HEK293 (cell line): Measurements from ENCODE around the gene COMMD4.
A peak's percentile ranks its signal among the peaks of the same experiment; 100 is the strongest.

Experiments used
- BCL11A ChIP-seq: fragments of 450-650 bp; formaldehyde crosslinking; IDR thresholded peaks from 2 replicates; pipeline ENCODE4 v1.5.1; 2016; ENCODE audit warnings: low read depth, missing biosample characterization, missing genetic modification characterization
- KLF16 ChIP-seq: fragments of 450-650 bp; formaldehyde crosslinking; IDR thresholded peaks from 2 replicates; pipeline ENCODE4 v1.5.1; 2017; ENCODE audit warnings: missing biosample characterization, missing genetic modification characterization
- SCRT1 ChIP-seq: fragments of 450-650 bp; formaldehyde crosslinking; IDR thresholded peaks from 2 replicates; pipeline ENCODE4 v1.5.1; 2016; ENCODE audit warnings: missing biosample characterization, missing genetic modification characterization, borderline replicate concordance
- TCF7L2 ChIP-seq: IDR thresholded peaks from 2 replicates; pipeline ENCODE4 v1.6.1; 2011; ENCODE audit warnings: low read depth, mild to moderate bottlenecking, inconsistent platforms, low read length, moderate library complexity, borderline replicate concordance
- WT1 ChIP-seq: fragments of 450-650 bp; formaldehyde crosslinking; IDR thresholded peaks from 2 replicates; pipeline ENCODE4 v1.5.1; 2016; ENCODE audit warnings: missing biosample characterization, missing genetic modification characterization
- ZFP3 ChIP-seq: fragments of 450-650 bp; formaldehyde crosslinking; IDR thresholded peaks from 2 replicates; pipeline ENCODE4 v1.5.1; 2016; ENCODE audit warnings: low read depth, missing biosample characterization, missing genetic modification characterization
- ZFP41 ChIP-seq: fragments of 450-650 bp; formaldehyde crosslinking; IDR thresholded peaks from 2 replicates; pipeline ENCODE4 v1.5.1; 2016; ENCODE audit warnings: missing biosample characterization, missing genetic modification characterization, borderline replicate concordance
- ZNF175 ChIP-seq: fragments of 450-650 bp; formaldehyde crosslinking; IDR thresholded peaks from 2 replicates; pipeline ENCODE4 v1.5.1; 2016; ENCODE audit warnings: missing biosample characterization, missing genetic modification characterization
- ZNF18 ChIP-seq: fragments of 450-650 bp; formaldehyde crosslinking; IDR thresholded peaks from 2 replicates; pipeline ENCODE4 v1.5.1; 2016; ENCODE audit warnings: missing biosample characterization, missing genetic modification characterization
- ZNF24 ChIP-seq: fragments of 450-650 bp; formaldehyde crosslinking; IDR thresholded peaks from 2 replicates; pipeline ENCODE4 v1.5.1; 2016; ENCODE audit warnings: missing biosample characterization, missing genetic modification characterization
- ZNF26 ChIP-seq: fragments of 450-650 bp; formaldehyde crosslinking; IDR thresholded peaks from 2 replicates; pipeline ENCODE4 v1.5.1; 2016; ENCODE audit warnings: missing biosample characterization, missing genetic modification characterization
- ZNF37A ChIP-seq: fragments of 450-650 bp; IDR thresholded peaks from 2 replicates; pipeline ENCODE4 v1.5.1; 2018; ENCODE audit warnings: missing biosample characterization, missing genetic modification characterization
- ZNF426 ChIP-seq: fragments of 450-650 bp; formaldehyde crosslinking; IDR thresholded peaks from 2 replicates; pipeline ENCODE4 v1.5.1; 2017; ENCODE audit warnings: missing biosample characterization, missing genetic modification characterization, mild to moderate bottlenecking, inconsistent platforms, moderate library complexity
- ZNF513 ChIP-seq: fragments of 450-650 bp; IDR thresholded peaks from 2 replicates; pipeline ENCODE4 v1.5.1; 2018; ENCODE audit warnings: missing biosample characterization, missing genetic modification characterization
- ZNF514 ChIP-seq: fragments of 450-650 bp; formaldehyde crosslinking; IDR thresholded peaks from 2 replicates; pipeline ENCODE4 v1.5.1; 2016; ENCODE audit warnings: missing biosample characterization, missing genetic modification characterization
- ZNF560 ChIP-seq: fragments of 450-650 bp; formaldehyde crosslinking; IDR thresholded peaks from 2 replicates; pipeline ENCODE4 v1.5.1; 2017; ENCODE audit warnings: missing biosample characterization, missing genetic modification characterization, borderline replicate concordance
- ZNF561 ChIP-seq: fragments of 450-650 bp; IDR thresholded peaks from 2 replicates; pipeline ENCODE4 v1.5.1; 2018; ENCODE audit warnings: missing biosample characterization, missing genetic modification characterization, borderline replicate concordance
- ZNF600 ChIP-seq: fragments of 450-650 bp; formaldehyde crosslinking; IDR thresholded peaks from 2 replicates; pipeline ENCODE4 v1.5.1; 2016; ENCODE audit warnings: missing biosample characterization, missing genetic modification characterization
- ZNF621 ChIP-seq: fragments of 450-650 bp; formaldehyde crosslinking; IDR thresholded peaks from 2 replicates; pipeline ENCODE4 v1.5.1; 2017; ENCODE audit warnings: missing biosample characterization, missing genetic modification characterization
- ZNF664 ChIP-seq: fragments of 450-650 bp; formaldehyde crosslinking; IDR thresholded peaks from 2 replicates; pipeline ENCODE4 v1.5.1; 2016; ENCODE audit warnings: missing biosample characterization, missing genetic modification characterization
- ZNF707 ChIP-seq: fragments of 450-650 bp; formaldehyde crosslinking; IDR thresholded peaks from 2 replicates; pipeline ENCODE4 v1.5.1; 2016; ENCODE audit warnings: missing biosample characterization, missing genetic modification characterization
- ZNF76 ChIP-seq: fragments of 450-650 bp; formaldehyde crosslinking; IDR thresholded peaks from 2 replicates; pipeline ENCODE4; 2016; ENCODE audit warnings: low read depth, missing biosample characterization, missing genetic modification characterization, borderline replicate concordance
- ZNF768 ChIP-seq: fragments of 450-650 bp; formaldehyde crosslinking; IDR thresholded peaks from 2 replicates; pipeline ENCODE4 v1.5.1; 2018; ENCODE audit warnings: missing biosample characterization, mild to moderate bottlenecking, missing genetic modification characterization
- ZSCAN30 ChIP-seq: fragments of 450-650 bp; IDR thresholded peaks from 2 replicates; pipeline ENCODE4 v1.5.1; 2018; ENCODE audit warnings: missing biosample characterization, mild to moderate bottlenecking, missing genetic modification characterization, moderate library complexity
- TF ChIP-seq, protein P1 (sequence below): fragments of 450-650 bp; formaldehyde crosslinking; IDR thresholded peaks from 2 replicates; pipeline ENCODE4 v1.5.1; 2016; ENCODE audit warnings: missing biosample characterization, missing genetic modification characterization, borderline replicate concordance
- TF ChIP-seq, protein P2 (sequence below): fragments of 450-650 bp; formaldehyde crosslinking; IDR thresholded peaks from 2 replicates; pipeline ENCODE4 v1.5.1; 2017; ENCODE audit warnings: missing biosample characterization, missing genetic modification characterization
- TF ChIP-seq, protein P3 (sequence below): fragments of 450-650 bp; formaldehyde crosslinking; IDR thresholded peaks from 2 replicates; pipeline ENCODE4 v1.5.1; 2017; ENCODE audit warnings: missing biosample characterization, missing genetic modification characterization

COMMD4 gene

GRCh38 chr15:75367913-75368688 lies 32.2 kb downstream of the COMMD4 start, which contains the start of gene MAN2C1 (continued):
- TF ChIP-seq, protein P1, sequence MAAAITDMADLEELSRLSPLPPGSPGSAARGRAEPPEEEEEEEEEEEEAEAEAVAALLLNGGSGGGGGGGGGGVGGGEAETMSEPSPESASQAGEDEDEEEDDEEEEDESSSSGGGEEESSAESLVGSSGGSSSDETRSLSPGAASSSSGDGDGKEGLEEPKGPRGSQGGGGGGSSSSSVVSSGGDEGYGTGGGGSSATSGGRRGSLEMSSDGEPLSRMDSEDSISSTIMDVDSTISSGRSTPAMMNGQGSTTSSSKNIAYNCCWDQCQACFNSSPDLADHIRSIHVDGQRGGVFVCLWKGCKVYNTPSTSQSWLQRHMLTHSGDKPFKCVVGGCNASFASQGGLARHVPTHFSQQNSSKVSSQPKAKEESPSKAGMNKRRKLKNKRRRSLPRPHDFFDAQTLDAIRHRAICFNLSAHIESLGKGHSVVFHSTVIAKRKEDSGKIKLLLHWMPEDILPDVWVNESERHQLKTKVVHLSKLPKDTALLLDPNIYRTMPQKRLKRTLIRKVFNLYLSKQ (tag by site-specific recombination), result peak; percentile 25; the same call in 1 of the 2 replicates
- TF ChIP-seq BCL11A (tag by site-specific recombination), result peak; percentile 86; the same call in 1 of the 2 replicates
- TF ChIP-seq ZNF513 (tag by site-specific recombination), result 0 out of 2 replicates have a peak, but pooled peaks have one; percentile 46
- peak; percentile 72 for TF ChIP-seq WT1 (tag by site-specific recombination)
- no peak for TF ChIP-seq ZNF26
- peak; percentile 95 for TF ChIP-seq ZNF24 (tag by site-specific recombination)
- no peak for TF ChIP-seq ZNF175 (tag by site-specific recombination)
- TF ChIP-seq ZNF561 (tag by site-specific recombination), result peak; percentile 100
- no peak for TF ChIP-seq ZFP3
- peak; percentile 94; the same call in 1 of the 2 replicates for TF ChIP-seq ZFP41 (tag by site-specific recombination)
- TF ChIP-seq ZNF707 (tag by site-specific recombination), result 0 out of 2 replicates have a peak, but pooled peaks have one; percentile 52
- TF ChIP-seq ZNF600, result peak; percentile 99
- no peak for TF ChIP-seq ZNF560 (tag by site-specific recombination)
- TF ChIP-seq ZNF768 (tag by site-specific recombination), result no peak
- no peak for TF ChIP-seq TCF7L2
- TF ChIP-seq SCRT1 (tag by site-specific recombination), result 0 out of 2 replicates have a peak, but pooled peaks have one; percentile 33
- TF ChIP-seq ZNF426 (tag by site-specific recombination), result no peak
- TF ChIP-seq, protein P2, sequence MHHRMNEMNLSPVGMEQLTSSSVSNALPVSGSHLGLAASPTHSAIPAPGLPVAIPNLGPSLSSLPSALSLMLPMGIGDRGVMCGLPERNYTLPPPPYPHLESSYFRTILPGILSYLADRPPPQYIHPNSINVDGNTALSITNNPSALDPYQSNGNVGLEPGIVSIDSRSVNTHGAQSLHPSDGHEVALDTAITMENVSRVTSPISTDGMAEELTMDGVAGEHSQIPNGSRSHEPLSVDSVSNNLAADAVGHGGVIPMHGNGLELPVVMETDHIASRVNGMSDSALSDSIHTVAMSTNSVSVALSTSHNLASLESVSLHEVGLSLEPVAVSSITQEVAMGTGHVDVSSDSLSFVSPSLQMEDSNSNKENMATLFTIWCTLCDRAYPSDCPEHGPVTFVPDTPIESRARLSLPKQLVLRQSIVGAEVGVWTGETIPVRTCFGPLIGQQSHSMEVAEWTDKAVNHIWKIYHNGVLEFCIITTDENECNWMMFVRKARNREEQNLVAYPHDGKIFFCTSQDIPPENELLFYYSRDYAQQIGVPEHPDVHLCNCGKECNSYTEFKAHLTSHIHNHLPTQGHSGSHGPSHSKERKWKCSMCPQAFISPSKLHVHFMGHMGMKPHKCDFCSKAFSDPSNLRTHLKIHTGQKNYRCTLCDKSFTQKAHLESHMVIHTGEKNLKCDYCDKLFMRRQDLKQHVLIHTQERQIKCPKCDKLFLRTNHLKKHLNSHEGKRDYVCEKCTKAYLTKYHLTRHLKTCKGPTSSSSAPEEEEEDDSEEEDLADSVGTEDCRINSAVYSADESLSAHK (tag by site-specific recombination), result no peak
- no peak; the same call in 1 of the 2 replicates for TF ChIP-seq ZNF514 (tag by site-specific recombination)
- 0 out of 2 replicates have a peak, but pooled peaks have one; percentile 65 for TF ChIP-seq ZNF18 (tag by site-specific recombination)
- TF ChIP-seq KLF16 (tag by site-specific recombination), result peak; percentile 95
- TF ChIP-seq, protein P3, sequence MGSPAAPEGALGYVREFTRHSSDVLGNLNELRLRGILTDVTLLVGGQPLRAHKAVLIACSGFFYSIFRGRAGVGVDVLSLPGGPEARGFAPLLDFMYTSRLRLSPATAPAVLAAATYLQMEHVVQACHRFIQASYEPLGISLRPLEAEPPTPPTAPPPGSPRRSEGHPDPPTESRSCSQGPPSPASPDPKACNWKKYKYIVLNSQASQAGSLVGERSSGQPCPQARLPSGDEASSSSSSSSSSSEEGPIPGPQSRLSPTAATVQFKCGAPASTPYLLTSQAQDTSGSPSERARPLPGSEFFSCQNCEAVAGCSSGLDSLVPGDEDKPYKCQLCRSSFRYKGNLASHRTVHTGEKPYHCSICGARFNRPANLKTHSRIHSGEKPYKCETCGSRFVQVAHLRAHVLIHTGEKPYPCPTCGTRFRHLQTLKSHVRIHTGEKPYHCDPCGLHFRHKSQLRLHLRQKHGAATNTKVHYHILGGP, result no peak
- TF ChIP-seq ZNF76 (tag by site-specific recombination), result peak; percentile 88
- peak; percentile 98 for TF ChIP-seq ZSCAN30
- TF ChIP-seq ZNF37A, result no peak
- peak; percentile 74; the same call in 1 of the 2 replicates for TF ChIP-seq ZNF664 (tag by site-specific recombination)
- no peak for TF ChIP-seq ZNF621
